ENCODE measurements around the gene PFKL. TPM values are rescaled to one million over a fixed set of nuclear protein-coding genes. Genes with fewer than 3 reads are reported as not detected.

Gene PFKL
- total and polyA plus RNA-seq, 2 experiments from 2014 or later: 40.3 to 106 TPM

DNA sequence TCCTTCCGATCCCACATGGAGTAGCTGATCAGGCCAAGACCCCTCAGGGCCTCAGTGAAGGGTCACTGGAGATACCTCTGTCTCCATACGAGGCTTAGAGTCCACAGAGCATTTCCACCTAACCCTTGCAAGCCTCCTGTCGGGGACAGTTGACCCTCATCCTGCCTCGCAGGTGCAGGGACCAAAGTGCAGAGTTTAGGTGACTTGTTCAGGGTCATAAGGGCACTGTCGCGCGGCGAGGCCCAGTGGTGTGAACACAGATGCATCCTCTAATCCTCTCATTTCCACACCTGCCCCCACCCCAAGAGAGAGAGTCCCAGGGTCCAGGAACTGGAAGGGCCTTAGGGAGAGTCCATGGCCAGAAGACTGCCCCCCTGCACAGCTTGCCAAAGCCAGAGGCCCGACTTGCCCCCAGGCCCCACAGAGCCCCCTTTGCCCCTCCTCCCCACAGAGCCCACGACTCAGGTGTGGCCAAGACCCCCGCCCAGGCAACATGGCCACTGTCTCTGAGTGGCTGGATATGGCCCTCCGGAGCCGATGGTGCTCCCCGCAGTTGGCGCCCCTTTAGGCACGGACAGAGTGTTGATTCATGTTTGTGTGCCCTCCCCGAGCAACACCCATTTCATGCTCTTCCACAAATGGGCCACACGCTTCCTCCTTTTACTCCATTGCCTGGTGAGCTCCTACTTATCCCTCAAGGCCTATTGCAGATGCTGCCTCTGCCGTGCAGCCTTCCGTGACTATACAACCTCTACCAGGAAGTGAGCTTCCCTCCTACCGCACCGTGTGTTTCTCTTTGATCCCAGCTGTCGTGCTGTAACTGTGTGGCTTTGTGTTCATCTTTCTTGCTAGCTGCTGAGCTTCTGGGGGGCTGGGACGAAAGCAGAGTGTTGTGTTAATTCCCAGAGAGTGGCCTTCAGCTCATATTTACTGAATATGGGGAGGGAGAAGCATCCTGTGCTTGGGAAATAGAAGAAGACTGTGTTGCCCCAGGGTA, 55.2 kb downstream of the PFKL start:
- H3K36me3 ChIP-seq (ENCODE audit: insufficient read depth): no peaks in the 10 kb centered on the region
- no peak overlapping the region for H3K4me3 ChIP-seq
- no peaks in the 10 kb centered on the region for H3K36me3 Mint-ChIP-seq (ENCODE audit: low read depth)
- no peaks in the 10 kb centered on the region for H3K4me1 Mint-ChIP-seq
- H3K4me1 ChIP-seq (ENCODE audit: insufficient read depth): no peaks in the 10 kb centered on the region; the same call in 1 of the 2 replicates
- TF ChIP-seq JUNB (IDR thresholded peaks at IDR 0.05; ENCODE audit: unreplicated experiment): no peak
- TF ChIP-seq, protein P1, sequence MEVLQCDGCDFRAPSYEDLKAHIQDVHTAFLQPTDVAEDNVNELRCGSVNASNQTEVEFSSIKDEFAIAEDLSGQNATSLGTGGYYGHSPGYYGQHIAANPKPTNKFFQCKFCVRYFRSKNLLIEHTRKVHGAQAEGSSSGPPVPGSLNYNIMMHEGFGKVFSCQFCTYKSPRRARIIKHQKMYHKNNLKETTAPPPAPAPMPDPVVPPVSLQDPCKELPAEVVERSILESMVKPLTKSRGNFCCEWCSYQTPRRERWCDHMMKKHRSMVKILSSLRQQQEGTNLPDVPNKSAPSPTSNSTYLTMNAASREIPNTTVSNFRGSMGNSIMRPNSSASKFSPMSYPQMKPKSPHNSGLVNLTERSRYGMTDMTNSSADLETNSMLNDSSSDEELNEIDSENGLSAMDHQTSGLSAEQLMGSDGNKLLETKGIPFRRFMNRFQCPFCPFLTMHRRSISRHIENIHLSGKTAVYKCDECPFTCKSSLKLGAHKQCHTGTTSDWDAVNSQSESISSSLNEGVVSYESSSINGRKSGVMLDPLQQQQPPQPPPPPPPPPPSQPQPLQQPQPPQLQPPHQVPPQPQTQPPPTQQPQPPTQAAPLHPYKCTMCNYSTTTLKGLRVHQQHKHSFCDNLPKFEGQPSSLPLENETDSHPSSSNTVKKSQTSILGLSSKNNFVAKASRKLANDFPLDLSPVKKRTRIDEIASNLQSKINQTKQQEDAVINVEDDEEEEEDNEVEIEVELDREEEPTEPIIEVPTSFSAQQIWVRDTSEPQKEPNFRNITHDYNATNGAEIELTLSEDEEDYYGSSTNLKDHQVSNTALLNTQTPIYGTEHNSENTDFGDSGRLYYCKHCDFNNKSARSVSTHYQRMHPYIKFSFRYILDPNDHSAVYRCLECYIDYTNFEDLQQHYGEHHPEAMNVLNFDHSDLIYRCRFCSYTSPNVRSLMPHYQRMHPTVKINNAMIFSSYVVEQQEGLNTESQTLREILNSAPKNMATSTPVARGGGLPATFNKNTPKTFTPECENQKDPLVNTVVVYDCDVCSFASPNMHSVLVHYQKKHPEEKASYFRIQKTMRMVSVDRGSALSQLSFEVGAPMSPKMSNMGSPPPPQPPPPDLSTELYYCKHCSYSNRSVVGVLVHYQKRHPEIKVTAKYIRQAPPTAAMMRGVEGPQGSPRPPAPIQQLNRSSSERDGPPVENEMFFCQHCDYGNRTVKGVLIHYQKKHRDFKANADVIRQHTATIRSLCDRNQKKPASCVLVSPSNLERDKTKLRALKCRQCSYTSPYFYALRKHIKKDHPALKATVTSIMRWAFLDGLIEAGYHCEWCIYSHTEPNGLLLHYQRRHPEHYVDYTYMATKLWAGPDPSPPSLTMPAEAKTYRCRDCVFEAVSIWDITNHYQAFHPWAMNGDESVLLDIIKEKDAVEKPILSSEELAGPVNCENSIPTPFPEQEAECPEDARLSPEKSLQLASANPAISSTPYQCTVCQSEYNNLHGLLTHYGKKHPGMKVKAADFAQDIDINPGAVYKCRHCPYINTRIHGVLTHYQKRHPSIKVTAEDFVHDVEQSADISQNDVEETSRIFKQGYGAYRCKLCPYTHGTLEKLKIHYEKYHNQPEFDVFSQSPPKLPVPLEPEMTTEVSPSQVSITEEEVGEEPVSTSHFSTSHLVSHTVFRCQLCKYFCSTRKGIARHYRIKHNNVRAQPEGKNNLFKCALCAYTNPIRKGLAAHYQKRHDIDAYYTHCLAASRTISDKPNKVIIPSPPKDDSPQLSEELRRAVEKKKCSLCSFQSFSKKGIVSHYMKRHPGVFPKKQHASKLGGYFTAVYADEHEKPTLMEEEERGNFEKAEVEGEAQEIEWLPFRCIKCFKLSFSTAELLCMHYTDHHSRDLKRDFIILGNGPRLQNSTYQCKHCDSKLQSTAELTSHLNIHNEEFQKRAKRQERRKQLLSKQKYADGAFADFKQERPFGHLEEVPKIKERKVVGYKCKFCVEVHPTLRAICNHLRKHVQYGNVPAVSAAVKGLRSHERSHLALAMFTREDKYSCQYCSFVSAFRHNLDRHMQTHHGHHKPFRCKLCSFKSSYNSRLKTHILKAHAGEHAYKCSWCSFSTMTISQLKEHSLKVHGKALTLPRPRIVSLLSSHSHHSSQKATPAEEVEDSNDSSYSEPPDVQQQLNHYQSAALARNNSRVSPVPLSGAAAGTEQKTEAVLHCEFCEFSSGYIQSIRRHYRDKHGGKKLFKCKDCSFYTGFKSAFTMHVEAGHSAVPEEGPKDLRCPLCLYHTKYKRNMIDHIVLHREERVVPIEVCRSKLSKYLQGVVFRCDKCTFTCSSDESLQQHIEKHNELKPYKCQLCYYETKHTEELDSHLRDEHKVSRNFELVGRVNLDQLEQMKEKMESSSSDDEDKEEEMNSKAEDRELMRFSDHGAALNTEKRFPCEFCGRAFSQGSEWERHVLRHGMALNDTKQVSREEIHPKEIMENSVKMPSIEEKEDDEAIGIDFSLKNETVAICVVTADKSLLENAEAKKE (CRISPR knock-in tag; IDR thresholded peaks at IDR 0.05): no peak
- TF ChIP-seq, protein P2, sequence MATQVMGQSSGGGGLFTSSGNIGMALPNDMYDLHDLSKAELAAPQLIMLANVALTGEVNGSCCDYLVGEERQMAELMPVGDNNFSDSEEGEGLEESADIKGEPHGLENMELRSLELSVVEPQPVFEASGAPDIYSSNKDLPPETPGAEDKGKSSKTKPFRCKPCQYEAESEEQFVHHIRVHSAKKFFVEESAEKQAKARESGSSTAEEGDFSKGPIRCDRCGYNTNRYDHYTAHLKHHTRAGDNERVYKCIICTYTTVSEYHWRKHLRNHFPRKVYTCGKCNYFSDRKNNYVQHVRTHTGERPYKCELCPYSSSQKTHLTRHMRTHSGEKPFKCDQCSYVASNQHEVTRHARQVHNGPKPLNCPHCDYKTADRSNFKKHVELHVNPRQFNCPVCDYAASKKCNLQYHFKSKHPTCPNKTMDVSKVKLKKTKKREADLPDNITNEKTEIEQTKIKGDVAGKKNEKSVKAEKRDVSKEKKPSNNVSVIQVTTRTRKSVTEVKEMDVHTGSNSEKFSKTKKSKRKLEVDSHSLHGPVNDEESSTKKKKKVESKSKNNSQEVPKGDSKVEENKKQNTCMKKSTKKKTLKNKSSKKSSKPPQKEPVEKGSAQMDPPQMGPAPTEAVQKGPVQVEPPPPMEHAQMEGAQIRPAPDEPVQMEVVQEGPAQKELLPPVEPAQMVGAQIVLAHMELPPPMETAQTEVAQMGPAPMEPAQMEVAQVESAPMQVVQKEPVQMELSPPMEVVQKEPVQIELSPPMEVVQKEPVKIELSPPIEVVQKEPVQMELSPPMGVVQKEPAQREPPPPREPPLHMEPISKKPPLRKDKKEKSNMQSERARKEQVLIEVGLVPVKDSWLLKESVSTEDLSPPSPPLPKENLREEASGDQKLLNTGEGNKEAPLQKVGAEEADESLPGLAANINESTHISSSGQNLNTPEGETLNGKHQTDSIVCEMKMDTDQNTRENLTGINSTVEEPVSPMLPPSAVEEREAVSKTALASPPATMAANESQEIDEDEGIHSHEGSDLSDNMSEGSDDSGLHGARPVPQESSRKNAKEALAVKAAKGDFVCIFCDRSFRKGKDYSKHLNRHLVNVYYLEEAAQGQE (IDR thresholded peaks at IDR 0.05; ENCODE audit: unreplicated experiment): no peak
- no peak for TF ChIP-seq STAT1 (IDR thresholded peaks at IDR 0.05; ENCODE audit: unreplicated experiment)
- no peak for TF ChIP-seq NANOG (IDR thresholded peaks at IDR 0.05; ENCODE audit: borderline replicate concordance)
- TF ChIP-seq, protein P3, sequence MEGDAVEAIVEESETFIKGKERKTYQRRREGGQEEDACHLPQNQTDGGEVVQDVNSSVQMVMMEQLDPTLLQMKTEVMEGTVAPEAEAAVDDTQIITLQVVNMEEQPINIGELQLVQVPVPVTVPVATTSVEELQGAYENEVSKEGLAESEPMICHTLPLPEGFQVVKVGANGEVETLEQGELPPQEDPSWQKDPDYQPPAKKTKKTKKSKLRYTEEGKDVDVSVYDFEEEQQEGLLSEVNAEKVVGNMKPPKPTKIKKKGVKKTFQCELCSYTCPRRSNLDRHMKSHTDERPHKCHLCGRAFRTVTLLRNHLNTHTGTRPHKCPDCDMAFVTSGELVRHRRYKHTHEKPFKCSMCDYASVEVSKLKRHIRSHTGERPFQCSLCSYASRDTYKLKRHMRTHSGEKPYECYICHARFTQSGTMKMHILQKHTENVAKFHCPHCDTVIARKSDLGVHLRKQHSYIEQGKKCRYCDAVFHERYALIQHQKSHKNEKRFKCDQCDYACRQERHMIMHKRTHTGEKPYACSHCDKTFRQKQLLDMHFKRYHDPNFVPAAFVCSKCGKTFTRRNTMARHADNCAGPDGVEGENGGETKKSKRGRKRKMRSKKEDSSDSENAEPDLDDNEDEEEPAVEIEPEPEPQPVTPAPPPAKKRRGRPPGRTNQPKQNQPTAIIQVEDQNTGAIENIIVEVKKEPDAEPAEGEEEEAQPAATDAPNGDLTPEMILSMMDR (conservative IDR thresholded peaks at IDR 0.05; ENCODE audit: low read depth in 2 of 2): no peak
- TF ChIP-seq CREB1 (CRISPR knock-in tag; IDR thresholded peaks at IDR 0.05; ENCODE audit: low read depth): no peak
- TF ChIP-seq ZNF331 (CRISPR knock-in tag; IDR thresholded peaks at IDR 0.05; ENCODE audit: low read depth): no peak
- TF ChIP-seq, protein P4, sequence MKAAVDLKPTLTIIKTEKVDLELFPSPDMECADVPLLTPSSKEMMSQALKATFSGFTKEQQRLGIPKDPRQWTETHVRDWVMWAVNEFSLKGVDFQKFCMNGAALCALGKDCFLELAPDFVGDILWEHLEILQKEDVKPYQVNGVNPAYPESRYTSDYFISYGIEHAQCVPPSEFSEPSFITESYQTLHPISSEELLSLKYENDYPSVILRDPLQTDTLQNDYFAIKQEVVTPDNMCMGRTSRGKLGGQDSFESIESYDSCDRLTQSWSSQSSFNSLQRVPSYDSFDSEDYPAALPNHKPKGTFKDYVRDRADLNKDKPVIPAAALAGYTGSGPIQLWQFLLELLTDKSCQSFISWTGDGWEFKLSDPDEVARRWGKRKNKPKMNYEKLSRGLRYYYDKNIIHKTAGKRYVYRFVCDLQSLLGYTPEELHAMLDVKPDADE (IDR thresholded peaks at IDR 0.05): no peak
- no peak for TF ChIP-seq EZH2phosphoT487 (IDR thresholded peaks at IDR 0.05; ENCODE audit: unreplicated experiment)
- TF ChIP-seq EZH2 (IDR thresholded peaks at IDR 0.05; ENCODE audit: low read depth, unreplicated experiment): no peak
- no peak for TF ChIP-seq ZNF114 (CRISPR knock-in tag; IDR thresholded peaks at IDR 0.05)
- no peak for TF ChIP-seq POLR2AphosphoS5 (IDR thresholded peaks at IDR 0.05; ENCODE audit: low read depth)
- no peak overlapping the region for H3K27ac Mint-ChIP-seq
- H3K9me3 Mint-ChIP-seq: no peaks in the 10 kb centered on the region; the same call in 2 of the 3 replicates
- ATAC-seq (no peak), DNase-seq (ENCODE audit: low spot score) (no peak)
- H4K20me1 ChIP-seq (replicated peaks; ENCODE audit: insufficient read depth): no peaks in the 10 kb centered on the region
- H3K27me3 Mint-ChIP-seq (ENCODE audit: insufficient read depth, low read depth, poor library complexity): peaks cover 24% of the 10 kb centered on the region
- no peak overlapping the region for H3K4me3 Mint-ChIP-seq
- peaks cover 3% of the 10 kb centered on the region; the same call in 1 of the 2 replicates for H3K9me2 ChIP-seq (ENCODE audit: insufficient read depth)
- H3F3A ChIP-seq (replicated peaks; ENCODE audit: low read depth): no peaks in the 10 kb centered on the region
- H3K27ac ChIP-seq (ENCODE audit: low read depth): no peak overlapping the region
- H3K4me2 ChIP-seq: no peak overlapping the region
- no peak overlapping the region for H2AFZ ChIP-seq
- H3K27me3 ChIP-seq (ENCODE audit: insufficient read depth): peaks cover 18% of the 10 kb centered on the region
- no peaks in the 10 kb centered on the region for H3K79me2 ChIP-seq (replicated peaks; ENCODE audit: insufficient read depth)
